DND-41 (cell line): ENCODE results near the gene ATF2.
A peak's percentile ranks its signal among the peaks of the same experiment; 100 is the strongest.

Experiments used
- ATAC-seq: fragments of 200-7000 bp; cut with Tn5 transposase; 3 replicates; pipeline ENCODE4 v1.9.1; 2021; ENCODE audit warnings: low read depth; ENCODE audit not compliant: insufficient read depth
- DNase-seq: peaks from one replicate; pipeline ENCODE4 v3.0.0-alpha.2; 2020
- H2AFZ ChIP-seq: 2 replicates; pipeline ENCODE4 v1.6.0; 2012; ENCODE audit warnings: low read depth, low read length
- H3K27ac ChIP-seq: 2 replicates; pipeline ENCODE4 v1.5.1; 2012; ENCODE audit warnings: low read length, inconsistent platforms
- H3K27me3 ChIP-seq: fragments of 200-600 bp; sonication (generic); 2 replicates; pipeline ENCODE4 v1.6.0; 2012; ENCODE audit warnings: low read length, mild to moderate bottlenecking, inconsistent platforms; ENCODE audit not compliant: insufficient read depth, poor library complexity
- H3K36me3 ChIP-seq: 2 replicates; pipeline ENCODE4 v1.5.1; 2012; ENCODE audit warnings: low read length, inconsistent platforms; ENCODE audit not compliant: insufficient read depth
- H3K4me1 ChIP-seq: 2 replicates; pipeline ENCODE4 v1.5.1; 2012; ENCODE audit warnings: mild to moderate bottlenecking, low read length; ENCODE audit not compliant: insufficient read depth
- H3K4me2 ChIP-seq: 2 replicates; pipeline ENCODE4 v1.6.0; 2012; ENCODE audit warnings: mild to moderate bottlenecking, moderate library complexity, low read length, inconsistent platforms; ENCODE audit not compliant: insufficient read depth
- H3K4me3 ChIP-seq, 2 experiments: fragments of 200-600 bp in 1 of 2; shearing (Covaris generic) in 1 of 2; 2 replicates each; pipeline ENCODE4 v1.5.1; 2012 to 2016; ENCODE audit warnings: inconsistent platforms in 2 of 2, low read length in 2 of 2, mild to moderate bottlenecking in 2 of 2, low read depth in 1 of 2, moderate library complexity in 1 of 2
- H3K79me2 ChIP-seq: 2 replicates; pipeline ENCODE4 v1.6.0; 2012; ENCODE audit warnings: low read length, inconsistent platforms; ENCODE audit not compliant: insufficient read depth
- H3K9ac ChIP-seq: 2 replicates; pipeline ENCODE4 v1.6.0; 2012; ENCODE audit warnings: low read depth, mild to moderate bottlenecking, inconsistent platforms, low read length, moderate library complexity
- H3K9me3 ChIP-seq: 2 replicates; pipeline ENCODE4 v1.5.1; 2012; ENCODE audit warnings: low read length, moderate library complexity, mild to moderate bottlenecking, inconsistent platforms; ENCODE audit not compliant: insufficient read depth, severe bottlenecking
- H4K20me1 ChIP-seq: 2 replicates; pipeline ENCODE4 v1.6.0; 2012; ENCODE audit warnings: low read length; ENCODE audit not compliant: insufficient read depth
- EZH2 ChIP-seq: IDR thresholded peaks from 3 replicates; pipeline ENCODE4 v1.6.1; 2012; ENCODE audit warnings: borderline replicate concordance, low read depth, mild to moderate bottlenecking, moderate library complexity, low read length, inconsistent platforms; ENCODE audit not compliant: severe bottlenecking
- TF ChIP-seq, protein P1 (sequence below): IDR thresholded peaks from 2 replicates; pipeline ENCODE4 v1.5.1; 2012; ENCODE audit warnings: borderline replicate concordance, low read length, moderate library complexity, mild to moderate bottlenecking; ENCODE audit not compliant: poor library complexity, severe bottlenecking; ENCODE audit errors: extremely low read depth

The ATF2 gene

GRCh38 chr2:175188761-175189160, 20.8 kb upstream of the ATF2 start:
- Histone ChIP-seq H3K27me3 (no peaks in the 10 kb centered on the region), H3K9ac (no peak overlapping the region), H3K79me2 (no peaks in the 10 kb centered on the region), H3K4me3 (no peak overlapping the region), H3K4me1 (no peaks in the 10 kb centered on the region), H3K36me3 (no peaks in the 10 kb centered on the region), H4K20me1 (no peaks in the 10 kb centered on the region), H3K27ac (no peak overlapping the region), H2AFZ (no peak overlapping the region), H3K4me2 (no peak overlapping the region), H3K9me3 (no peaks in the 10 kb centered on the region)
- DNase-seq = no peak
- TF ChIP-seq, protein P1, sequence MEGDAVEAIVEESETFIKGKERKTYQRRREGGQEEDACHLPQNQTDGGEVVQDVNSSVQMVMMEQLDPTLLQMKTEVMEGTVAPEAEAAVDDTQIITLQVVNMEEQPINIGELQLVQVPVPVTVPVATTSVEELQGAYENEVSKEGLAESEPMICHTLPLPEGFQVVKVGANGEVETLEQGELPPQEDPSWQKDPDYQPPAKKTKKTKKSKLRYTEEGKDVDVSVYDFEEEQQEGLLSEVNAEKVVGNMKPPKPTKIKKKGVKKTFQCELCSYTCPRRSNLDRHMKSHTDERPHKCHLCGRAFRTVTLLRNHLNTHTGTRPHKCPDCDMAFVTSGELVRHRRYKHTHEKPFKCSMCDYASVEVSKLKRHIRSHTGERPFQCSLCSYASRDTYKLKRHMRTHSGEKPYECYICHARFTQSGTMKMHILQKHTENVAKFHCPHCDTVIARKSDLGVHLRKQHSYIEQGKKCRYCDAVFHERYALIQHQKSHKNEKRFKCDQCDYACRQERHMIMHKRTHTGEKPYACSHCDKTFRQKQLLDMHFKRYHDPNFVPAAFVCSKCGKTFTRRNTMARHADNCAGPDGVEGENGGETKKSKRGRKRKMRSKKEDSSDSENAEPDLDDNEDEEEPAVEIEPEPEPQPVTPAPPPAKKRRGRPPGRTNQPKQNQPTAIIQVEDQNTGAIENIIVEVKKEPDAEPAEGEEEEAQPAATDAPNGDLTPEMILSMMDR = no peak
- no peak for TF ChIP-seq EZH2
- no peak for ATAC-seq

DNA sequence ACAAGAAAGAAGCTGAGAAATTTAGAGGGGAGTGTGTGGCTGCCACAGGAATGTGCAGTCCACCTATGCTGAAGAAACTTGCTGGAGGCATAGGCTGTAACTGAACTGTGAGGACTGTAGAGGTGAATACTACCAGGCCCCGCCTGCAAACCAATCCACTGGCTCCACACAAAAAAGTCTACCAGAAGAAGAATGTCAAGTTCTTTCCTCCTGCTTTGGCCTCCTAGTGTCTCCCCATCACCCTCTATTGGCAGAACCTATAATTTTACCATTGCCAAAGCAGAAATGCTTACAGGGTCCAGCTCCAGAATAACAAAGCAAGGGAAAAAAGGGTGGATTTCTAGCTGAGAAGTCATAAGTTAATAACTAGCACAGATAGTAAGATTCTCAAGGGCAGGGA, 19.4 kb upstream of the ATF2 start:
- H3K79me2 ChIP-seq = no peaks in the 10 kb centered on the region
- no peak overlapping the region for H3K9ac ChIP-seq
- H3K9me3 ChIP-seq = no peaks in the 10 kb centered on the region
- DNase-seq (no peak), ATAC-seq (peak; percentile 63)
- no peaks in the 10 kb centered on the region for H3K27me3 ChIP-seq
- no peaks in the 10 kb centered on the region for H3K36me3 ChIP-seq
- no peak overlapping the region for H3K27ac ChIP-seq
- no peak overlapping the region for H2AFZ ChIP-seq
- H3K4me1 ChIP-seq = peaks cover 2% of the 10 kb centered on the region; the same call in 1 of the 2 replicates
- TF ChIP-seq, protein P1 = peak; percentile 50
- no peak for TF ChIP-seq EZH2
- H3K4me3 ChIP-seq = no peak overlapping the region
- H4K20me1 ChIP-seq = no peaks in the 10 kb centered on the region
- no peak overlapping the region for H3K4me2 ChIP-seq

DNA sequence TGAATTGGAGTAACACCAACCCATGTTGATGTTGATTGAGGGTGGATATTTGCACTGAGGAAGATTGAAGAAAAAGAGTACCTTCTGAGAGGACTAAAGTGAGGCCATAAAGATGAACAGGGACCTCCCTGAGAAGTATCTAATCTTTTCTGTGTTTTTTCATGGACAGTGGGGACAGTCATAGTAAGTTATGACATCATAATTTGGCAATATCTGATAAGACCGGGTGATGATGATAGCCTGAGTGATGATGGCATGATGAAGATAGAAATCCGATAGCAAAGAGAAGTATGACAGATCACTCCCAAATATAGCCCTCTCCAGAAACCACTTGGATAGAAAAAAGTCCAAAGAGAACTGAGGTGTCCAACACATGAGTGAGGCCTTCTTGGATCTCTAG, 15.7 kb upstream of the ATF2 start:
- DNase-seq (no peak), ATAC-seq (no peak)
- Histone ChIP-seq H3K4me1 (peaks cover 29% of the 10 kb centered on the region), H3K36me3 (peaks cover 21% of the 10 kb centered on the region), H4K20me1 (peaks cover 23% of the 10 kb centered on the region), H3K27me3 (no peaks in the 10 kb centered on the region), H2AFZ (no peak overlapping the region), H3K27ac (no peak overlapping the region), H3K4me3 (no peak overlapping the region), H3K79me2 (peaks cover 34% of the 10 kb centered on the region), H3K9me3 (no peaks in the 10 kb centered on the region), H3K4me2 (no peak overlapping the region), H3K9ac (no peak overlapping the region)
- no peak for TF ChIP-seq EZH2
- TF ChIP-seq, protein P1 = no peak

GRCh38 chr2:175181877-175182308, 13.9 kb upstream of the ATF2 start:
- Histone ChIP-seq H3K9me3 (no peaks in the 10 kb centered on the region), H3K36me3 (peaks cover 39% of the 10 kb centered on the region), H3K27ac (peak overlapping the region; percentile 95), H2AFZ (peak overlapping the region; percentile 99), H3K79me2 (peaks cover 50% of the 10 kb centered on the region), H4K20me1 (peaks cover 25% of the 10 kb centered on the region), H3K4me3 (peak overlapping the region; percentile 91 to 94; a peak in 3 of 4 replicates), H3K9ac (peak overlapping the region; percentile 95), H3K4me1 (peaks cover 32% of the 10 kb centered on the region), H3K27me3 (no peaks in the 10 kb centered on the region), H3K4me2 (peak overlapping the region; percentile 74)
- TF ChIP-seq, protein P1 = no peak
- ATAC-seq = no peak
- DNase-seq = no peak
